Stimulated activated CD8-positive, alpha-beta memory T cell treated with anti-CD3 and anti-CD28 coated beads, Interleukin-2, amount 100 ng/mL, for 48 hours (primary cell): ENCODE results near the gene NTSR1.

Experiments
- DNase-seq, 2 donors: peaks; one replicate each; pipeline ENCODE4 v3.0.0-alpha.2; 2020; ENCODE audit warnings: low read depth in 2 of 2

Gene NTSR1

DNA sequence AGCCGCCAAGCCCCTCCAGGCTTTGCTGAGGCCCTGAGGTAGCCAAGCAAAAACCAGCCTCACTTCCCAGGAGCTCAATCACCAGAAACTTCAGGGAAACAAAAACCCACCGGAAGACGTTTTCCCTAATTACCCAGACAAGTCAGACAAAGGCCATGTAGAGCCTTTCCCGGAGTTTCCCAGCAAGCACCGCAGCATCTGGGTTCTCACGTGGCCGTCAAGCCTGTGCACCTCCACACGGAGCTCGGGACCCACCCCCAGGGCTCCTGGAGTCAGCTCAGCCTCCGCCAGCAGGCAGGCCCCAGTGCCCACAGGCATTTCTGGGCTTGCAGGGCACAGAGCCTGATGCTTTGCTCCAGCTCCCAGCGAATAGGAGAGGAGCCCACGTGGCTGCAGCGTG, 77.5 kb downstream of the NTSR1 start:
- no peak for DNase-seq

- DNase-seq = no peak
Observed at GRCh38 chr20:62787321-62787720, 78.7 kb downstream of the NTSR1 start.

DNA sequence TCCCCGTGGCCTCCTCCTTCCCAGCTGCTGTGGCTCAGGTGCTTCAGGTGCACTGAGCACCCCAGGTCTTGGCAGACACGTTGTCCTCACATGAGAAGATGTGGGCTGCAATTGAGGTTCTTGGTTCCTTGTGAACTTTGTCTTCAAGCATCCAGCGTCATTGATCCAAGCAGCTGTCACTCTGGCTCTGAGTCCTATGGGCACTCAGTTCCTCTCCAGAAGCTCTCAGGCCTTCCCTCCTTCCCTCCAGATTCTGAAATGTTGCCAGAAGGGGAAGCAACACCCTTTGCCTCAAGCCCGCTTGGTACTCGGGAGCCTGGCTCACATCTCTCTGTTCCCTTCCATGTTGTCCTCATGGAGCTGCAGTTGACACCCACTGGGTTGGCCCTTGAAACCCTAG, 79.2 kb downstream of the NTSR1 start:
- no peak for DNase-seq

GRCh38 chr20:62788607-62789006, 80.0 kb downstream of the NTSR1 start:
- DNase-seq = no peak

GRCh38 chr20:62790075-62790474, 81.4 kb downstream of the NTSR1 start:
- DNase-seq = no peak

- DNase-seq = peak; percentile 53 to 65
Observed at GRCh38 chr20:62791301-62792181, 82.9 kb downstream of the NTSR1 start.

DNA sequence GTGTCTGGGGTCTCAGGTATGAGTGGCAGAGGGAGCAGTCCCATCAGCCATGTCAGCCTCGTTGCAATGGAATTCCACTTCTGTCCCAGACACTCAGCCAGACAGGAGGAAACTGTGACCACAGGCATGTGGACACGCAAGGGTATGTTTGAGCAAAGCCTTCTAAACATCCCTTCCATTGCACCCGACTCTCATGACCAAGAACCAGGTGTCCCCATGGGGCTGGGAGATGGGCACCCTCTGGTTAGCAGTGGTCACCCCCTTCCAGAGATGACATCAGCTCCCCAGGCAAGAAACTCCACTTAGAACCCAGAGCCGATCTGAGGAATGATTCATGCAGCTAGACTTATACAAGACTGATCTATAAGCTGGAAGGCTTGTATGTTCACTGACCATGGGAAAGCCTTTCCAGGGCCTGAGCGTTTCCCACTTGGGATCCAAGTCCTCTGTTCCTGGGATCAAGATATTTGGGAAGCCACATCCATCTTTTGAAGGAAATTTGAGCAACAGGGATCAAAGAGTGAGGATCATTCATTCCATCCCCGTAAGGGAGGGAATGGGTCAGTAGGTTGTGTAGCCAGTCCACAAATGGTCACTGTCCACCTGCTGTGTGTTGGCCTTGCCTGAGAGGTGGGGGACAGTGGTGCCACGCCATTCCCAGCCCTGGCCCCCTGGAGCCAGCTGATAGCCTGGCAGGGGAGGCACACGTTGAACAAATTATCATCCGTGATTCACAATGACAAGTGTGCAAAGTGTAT, 83.7 kb downstream of the NTSR1 start:
- no peak for DNase-seq

DNA sequence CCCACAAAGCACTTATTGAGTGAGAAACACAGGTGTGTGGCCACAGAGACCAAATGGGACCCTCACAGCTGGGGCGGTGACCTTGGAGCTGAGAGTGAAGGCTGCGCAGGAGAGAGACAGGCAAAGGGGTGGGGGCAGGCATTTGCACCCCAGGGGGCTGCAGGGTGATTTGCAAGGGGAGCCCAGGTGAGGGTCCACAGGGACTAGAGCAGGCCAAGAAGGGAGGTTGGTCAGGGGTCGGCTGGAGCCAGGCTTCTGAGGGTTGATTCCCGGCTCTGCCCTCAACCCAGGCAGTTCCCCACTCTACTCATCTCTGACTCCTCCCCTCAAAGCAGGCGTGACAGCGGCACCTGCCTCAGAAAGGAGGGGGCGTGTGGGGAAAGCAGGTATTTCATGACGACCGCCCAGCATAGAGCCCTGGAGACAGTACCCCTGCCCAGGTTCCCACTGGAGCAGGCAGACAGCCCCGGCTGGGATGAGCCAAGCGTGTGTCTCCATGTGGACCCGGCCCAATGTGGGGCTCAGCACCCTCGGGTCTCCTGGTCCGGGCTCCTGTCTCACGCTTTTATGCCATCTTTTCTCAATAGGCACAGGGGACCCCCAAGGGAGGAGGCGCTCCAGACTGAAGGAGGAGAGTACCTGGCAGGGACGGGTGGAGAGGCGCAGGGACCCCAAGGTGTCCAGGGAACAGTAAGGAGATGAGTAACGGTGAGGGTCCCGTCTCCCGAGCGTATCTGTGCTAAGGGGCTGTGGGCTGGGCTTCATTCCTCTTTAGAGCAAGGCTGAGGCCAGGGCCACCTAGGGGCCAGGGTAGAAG, 84.5 kb downstream of the NTSR1 start:
- DNase-seq = no peak

DNA sequence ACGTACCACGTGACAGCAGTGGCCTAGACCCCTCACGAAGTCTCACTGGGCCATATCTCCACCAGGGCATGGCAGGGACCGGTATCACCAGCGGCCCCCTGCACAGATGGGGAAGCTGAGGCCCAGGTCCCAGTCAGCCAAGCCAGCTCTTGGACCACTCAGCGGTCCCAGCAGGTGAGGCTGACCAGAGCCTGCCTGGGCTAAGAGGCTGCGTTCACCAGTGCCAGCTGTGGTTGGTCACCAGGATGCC, 85.0 kb downstream of the NTSR1 start:
- DNase-seq = no peak

GRCh38 chr20:62794007-62794724, 85.5 kb downstream of the NTSR1 start:
- peak; percentile 92 to 95 for DNase-seq

DNA sequence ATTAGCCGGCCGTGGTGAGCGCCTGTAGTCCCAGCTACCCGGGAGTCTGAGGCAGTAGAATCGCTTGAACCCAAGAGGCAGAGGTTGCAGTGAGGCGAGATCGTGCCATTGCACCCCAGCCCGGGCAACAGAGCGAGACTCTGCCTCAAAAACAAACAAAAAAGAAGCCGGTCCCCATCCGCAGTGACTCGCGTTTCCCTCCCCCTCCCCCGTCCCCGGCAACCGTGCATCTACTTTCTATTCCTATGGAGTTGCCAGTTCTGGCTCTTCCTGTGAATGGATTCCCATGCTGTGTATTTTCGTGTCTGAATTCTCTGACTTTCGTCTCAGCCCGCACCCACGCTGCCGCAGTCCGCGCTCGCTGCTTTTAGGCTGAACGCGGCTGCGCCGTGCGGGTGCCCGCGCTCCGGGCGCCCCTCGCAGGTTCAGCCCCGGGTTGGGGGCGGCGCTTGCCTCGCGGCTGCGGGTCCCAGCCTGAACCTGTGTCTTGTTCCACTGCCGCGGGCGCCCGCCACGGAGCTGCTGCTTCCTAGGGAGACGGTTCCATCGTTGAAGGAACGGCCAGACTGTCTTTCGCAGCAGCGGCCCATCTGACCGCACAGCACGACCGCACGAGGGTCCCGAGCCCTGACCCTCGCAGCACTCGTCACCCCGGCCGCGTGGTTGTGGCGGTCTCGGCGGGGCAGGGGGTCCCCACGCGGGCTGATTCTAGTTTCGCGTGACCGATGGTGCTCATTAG, 86.6 kb downstream of the NTSR1 start:
- DNase-seq = peak; percentile 53 to 68

GRCh38 chr20:62796699-62797491, 88.3 kb downstream of the NTSR1 start:
- no peak for DNase-seq

GRCh38 chr20:62797671-62798532, 89.3 kb downstream of the NTSR1 start:
- DNase-seq = no peak

DNA sequence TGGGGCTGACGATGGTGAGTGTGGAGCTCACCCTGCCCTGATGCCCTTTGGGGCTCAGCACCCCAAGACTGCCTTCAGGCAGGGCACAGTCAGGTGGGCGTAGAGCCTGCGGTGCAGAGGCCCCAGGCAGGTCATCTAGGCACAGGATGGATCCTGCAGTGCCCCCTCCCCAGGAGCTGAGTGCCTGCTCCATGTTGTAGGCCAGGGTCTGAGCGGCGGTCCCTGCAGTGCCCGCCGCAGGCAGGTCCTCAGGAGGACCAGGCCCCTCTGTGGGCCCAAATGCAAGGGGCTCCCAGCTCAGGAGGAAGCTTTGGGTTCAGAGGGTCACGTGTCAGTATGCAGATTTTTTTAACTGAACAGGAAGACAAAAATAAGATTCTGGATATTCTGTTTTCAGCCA, 90.4 kb downstream of the NTSR1 start:
- DNase-seq = no peak

DNA sequence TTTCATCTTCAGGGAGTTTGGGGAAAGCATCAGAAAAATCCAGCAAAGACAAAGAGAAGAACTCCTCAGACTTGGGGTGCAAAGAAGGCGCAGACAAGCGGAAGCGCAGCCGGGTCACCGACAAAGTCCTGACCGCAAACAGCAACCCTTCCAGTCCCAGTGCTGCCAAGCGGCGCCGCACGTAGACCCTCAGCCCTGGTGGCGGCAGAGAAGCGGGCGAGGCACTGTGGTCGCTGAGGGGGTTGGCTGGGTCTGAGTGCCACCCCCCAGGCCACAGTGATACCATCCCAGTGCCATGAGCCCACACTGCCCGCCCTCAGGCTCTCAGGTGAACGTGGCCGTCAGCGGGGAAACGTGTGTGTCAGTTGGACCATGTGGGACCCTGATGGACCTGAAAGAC, 90.8 kb downstream of the NTSR1 start:
- DNase-seq = no peak

DNA sequence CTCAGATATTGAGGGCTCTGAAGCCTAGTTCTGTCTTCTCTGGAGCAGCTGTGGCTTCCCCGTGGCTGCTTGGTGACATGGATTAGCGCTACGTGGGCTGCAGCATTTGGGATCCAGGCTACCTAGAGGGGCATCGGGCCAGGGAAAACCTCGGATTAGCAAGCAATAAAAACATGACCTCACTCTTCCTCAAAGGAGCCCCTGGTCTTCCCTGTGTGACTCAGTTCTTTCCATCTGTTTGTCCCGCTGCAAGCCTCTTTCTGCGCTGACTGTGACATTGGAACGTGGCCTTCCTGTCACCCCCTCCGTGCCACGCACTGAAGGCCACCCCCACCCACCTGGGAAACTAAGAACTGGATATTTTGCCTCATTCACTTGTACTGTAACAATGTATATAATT, 91.2 kb downstream of the NTSR1 start:
- no peak for DNase-seq

- DNase-seq = no peak
Observed at GRCh38 chr20:62800314-62801259, 92.0 kb downstream of the NTSR1 start.
